HK-2 (cell line): ENCODE measurements around the gene SPRR2D.
"Not testable (repeated sequence)": the region's sequence is repeated elsewhere in the genome, so short reads cannot be mapped to it uniquely, and the experiment has no call there.

Source experiments
- DNase-seq: peaks from one replicate; pipeline ENCODE4 v3.0.0-alpha.2; 2018; ENCODE audit not compliant: unreplicated experiment

Gene SPRR2D

GRCh38 chr1:153040950-153041631, at the start of gene SPRR2D:
Gene SPRR2D (minus strand): TSS chr1:153041120. CDS start chr1:153040346, 774 bp downstream.
- DNase-seq, result no peak

DNA sequence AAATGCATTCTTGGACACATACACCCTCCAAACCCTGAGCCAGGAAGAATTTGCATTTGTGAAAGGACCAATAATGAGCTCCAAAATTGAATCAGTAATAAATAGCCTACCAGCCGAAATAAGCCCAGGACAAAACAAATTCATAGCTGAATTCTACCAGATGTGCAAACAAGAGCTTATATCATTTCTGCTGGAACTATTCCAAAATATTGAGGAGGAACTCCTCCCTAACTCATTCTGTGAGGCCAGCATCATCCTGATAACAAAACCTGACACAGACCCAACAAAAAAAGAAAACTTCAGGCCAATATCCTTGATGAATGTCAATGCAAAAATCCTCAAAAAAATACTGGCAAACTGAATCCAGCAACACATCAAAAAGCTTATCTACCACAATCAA, 46.7 kb upstream of the SPRR2D start:
- DNase-seq, result no peak

- no peak for DNase-seq
Observed at GRCh38 chr1:153081736-153082135, 40.8 kb upstream of the SPRR2D start.

DNA sequence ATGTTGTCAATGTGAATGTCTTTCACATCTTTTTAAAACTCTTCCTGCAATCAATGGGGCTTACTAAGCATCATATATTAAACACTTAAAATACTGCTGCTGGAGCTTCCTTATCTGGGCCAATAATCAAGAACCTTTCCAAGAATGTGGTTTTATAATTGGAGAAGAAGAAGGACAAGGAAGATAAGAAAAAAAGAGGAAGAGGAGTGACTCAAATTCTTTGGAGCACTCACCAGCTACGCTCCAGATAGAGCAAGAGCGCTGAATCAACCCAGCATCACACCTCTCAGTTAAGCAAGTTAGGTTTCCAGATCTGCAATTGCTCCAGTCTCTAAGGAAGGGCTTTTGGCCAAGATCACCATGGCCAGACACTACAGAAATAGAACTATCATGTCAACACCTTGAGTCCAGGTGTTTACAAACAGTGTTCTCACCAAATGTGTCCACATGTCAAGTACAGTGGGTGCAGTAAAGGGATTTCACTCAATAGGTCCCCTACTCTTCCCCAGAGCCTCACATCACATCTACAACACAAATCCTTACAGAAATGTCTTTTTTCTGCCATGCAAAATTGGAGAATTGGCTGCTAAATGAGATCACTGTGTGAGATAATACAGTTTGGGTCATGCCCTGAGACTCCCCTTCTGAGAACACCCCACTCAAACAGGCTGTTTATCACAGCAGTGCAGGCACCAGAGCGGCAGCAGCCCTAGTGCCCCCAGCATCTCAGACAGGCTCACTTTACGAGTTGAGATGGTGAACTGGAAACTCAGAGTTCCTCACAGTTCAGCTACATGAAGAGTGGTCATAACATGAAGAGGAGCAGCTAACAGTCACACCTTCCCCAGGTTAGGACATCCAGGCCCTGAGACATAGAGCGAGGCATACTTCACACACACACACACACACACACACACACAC, 32.1 kb upstream of the SPRR2D start:
- no peak for DNase-seq

DNA sequence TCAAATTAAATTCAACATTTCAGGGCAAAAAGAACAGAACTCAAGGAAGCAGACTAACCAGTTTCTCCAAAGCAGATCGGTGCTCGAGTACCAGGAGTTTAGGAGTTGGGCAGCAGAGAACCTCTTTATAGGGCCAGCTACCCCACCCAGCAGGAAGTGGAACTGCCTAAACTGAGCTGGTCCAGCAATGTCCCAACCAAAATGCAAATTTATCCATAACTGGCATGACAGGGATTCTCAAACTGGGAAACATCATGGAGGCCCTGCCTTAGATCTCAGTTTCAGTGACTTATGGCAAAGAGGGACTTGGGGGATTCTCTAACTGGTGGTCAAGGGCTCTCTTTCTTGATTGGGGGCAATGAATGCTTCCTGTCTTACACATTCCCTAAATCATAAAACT, 30.6 kb upstream of the SPRR2D start, which contains the start of gene SPRR2B:
SPRR2B (minus strand) TSS at position 101 of the 400 bp plus-strand sequence. CDS start 772 bp downstream, outside the sequence.
- no peak for DNase-seq

DNA sequence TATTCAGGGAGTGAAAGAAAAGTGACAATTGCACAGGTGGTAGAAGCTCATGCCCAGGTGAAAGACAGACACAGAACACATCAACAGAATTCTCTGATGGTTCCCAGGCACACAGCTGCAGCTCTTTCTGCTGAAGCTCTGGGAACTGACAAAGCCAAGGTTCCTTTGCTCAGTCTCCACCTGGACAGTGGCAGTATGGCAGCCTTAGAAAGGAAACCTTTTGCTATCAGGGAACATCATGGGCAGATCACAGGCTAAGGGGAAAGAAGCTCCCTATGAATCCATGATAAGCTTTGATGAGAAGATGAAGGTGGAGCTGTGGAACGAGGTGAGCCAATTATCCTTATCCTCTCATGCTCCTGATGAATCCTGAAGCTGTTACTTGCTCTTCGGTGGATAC, 29.3 kb upstream of the SPRR2D start:
- DNase-seq, result no peak

GRCh38 chr1:153058826-153059784, 18.2 kb upstream of the SPRR2D start:
- no peak for DNase-seq

DNA sequence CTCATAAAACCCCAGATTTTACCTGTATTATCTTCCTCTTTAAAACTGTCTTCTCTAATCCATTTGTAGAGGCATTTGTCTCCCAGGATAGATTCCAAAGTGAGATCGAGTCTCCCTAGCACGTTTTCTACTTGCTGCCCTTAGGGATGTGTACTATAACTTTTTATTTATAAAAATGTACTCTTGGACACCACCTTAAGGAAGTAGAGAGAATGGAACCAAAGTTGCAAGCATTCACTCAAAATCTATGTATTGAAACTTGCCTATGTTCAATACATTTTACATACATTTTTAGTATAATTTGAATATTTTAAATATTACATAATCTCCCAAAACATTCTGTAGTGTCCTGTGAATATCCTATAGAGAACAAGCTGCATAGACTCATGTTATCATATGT, 17.2 kb upstream of the SPRR2D start:
- no peak for DNase-seq

DNA sequence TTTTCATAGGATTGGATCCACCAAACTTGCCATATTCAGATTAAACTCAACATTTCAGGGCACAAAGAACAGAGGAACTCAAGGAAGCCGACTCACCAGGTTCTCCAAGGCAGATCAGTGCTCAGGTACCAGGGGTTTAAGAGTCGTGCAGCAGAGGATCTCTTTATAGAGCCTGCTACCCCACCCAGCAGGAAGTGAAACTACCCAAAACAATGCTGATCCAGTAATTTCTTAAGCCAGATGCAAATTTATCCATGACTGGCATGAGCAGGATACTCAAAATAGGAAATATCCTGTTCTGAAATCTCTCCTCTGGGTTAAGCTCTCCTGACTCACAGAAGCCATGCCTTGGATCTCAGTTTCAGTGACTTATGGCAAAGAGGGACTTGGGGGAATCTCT, 16.5 kb upstream of the SPRR2D start, which contains the start of gene SPRR2A:
SPRR2A (minus strand) TSS at position 138 of the 400 bp plus-strand sequence. CDS start 777 bp downstream, outside the sequence.
- no peak for DNase-seq

DNA sequence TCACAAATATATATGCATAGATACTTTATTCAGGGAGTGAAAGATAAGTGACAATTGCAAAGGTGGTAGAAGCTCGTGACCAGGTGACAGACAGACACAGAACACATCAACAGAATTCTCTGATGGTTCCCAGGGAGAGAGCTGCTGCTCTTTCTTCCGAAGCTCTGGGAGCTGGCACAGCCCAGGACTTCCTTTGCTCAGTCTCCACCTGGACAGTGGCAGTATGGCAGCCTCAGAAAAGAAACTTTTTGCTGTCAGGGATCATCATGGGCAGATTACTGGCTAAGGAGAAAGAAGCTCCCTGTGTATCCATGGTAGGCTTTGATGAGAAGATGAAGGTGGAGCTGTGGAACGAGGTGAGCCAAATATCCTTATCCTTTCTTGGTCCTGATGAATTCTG, 15.2 kb upstream of the SPRR2D start:
- not testable (repeated sequence) for DNase-seq

- DNase-seq, result no peak
Observed at GRCh38 chr1:153049211-153049610, 8.3 kb upstream of the SPRR2D start.

DNA sequence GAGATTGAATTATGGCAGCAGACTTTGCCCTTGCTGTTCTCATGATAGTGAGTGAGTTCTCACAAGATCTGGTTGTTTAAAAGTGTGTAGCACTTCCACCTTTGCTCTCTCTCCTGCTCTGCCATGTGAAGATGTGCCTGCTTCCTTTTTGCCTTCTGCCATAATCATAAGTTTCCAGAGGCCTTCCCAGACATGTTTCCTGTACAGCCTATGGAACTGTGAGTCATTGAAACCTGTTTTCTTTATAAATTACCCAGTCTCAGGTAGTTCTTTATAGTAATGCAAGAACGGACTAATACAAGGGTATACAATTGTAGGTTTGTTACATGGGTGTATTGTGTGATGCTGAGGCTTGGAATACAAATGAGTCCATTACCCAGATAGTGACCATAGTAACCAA, 5.7 kb downstream of the SPRR2D start:
- no peak for DNase-seq

DNA sequence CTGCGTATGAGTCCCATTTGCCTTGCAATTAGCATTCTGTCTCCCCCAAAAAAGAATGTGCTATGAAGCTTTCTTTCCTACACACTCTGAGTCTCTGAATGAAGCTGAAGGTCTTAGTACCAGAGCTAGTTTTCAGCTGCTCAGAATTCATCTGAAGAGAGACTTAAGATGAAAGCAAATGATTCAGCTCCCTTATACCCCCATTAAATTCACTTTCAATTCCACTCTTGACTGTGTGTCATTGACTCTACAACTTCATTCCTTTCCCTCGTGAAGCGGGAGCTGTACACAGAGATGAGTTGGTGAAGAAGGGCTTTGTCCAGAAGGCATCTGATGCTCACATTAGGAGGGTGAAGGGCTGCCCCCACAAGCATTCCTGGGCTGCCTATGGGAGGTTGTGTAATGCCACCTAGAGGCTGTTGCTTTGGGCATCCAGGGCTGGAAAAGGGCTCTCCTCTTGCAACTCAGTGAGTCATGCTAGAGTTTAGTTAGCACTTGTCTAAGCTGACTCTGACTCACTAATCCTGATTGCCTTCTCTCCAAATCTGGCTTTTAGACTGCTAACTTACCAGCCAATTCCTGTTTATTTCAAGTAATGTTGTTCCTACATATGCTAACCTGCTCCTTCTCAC, 8.1 kb downstream of the SPRR2D start:
- peak; percentile 57 for DNase-seq

DNA sequence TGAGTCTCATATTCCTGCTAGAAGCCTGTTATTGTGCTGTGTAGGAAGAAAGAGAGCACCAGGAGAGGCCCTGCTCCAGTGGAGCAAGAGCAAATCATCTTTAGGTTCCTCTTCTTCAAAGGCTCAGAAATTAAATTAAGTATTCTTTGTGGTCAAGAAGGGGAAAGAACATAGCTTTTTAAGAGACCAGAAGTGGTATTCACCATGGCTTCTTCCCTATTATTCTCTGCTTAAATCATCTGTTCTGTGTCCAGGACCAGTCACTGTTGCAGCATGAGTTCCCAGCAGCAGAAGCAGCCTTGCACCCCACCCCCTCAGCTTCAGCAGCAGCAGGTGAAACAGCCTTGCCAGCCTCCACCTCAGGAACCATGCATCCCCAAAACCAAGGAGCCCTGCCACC, 8.8 kb downstream of the SPRR2D start:
- DNase-seq, result no peak

- DNase-seq, result no peak
Observed at GRCh38 chr1:153030895-153031294, 10.0 kb downstream of the SPRR2D start, which contains the start of gene SPRR1B. Gene SPRR1B (plus strand): TSS chr1:153031203. CDS start chr1:153032346, 1,143 bp downstream.

- DNase-seq, result no peak
Observed at GRCh38 chr1:153028766-153029165, 12.2 kb downstream of the SPRR2D start.

- no peak for DNase-seq
Observed at GRCh38 chr1:153025797-153026196, 15.1 kb downstream of the SPRR2D start.

DNA sequence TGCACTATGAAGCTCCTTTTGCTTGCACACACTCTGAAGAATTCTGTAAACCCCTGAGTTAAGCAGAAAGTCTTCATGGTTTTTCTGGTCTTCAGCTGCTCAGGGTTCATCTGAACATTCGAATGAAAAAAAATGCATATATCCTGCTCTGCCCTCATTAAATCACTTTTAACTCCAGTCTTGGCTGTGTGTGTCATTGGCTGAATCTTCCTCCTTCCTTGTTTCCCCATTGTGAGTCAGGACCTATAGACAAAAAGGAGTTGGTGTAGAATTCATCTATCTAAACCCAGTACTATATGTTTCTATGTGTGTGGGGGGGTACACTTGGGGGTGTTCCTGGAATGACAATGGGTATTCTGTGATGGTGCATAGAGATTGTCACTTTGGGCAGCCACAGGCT, 16.5 kb downstream of the SPRR2D start:
- DNase-seq, result no peak

DNA sequence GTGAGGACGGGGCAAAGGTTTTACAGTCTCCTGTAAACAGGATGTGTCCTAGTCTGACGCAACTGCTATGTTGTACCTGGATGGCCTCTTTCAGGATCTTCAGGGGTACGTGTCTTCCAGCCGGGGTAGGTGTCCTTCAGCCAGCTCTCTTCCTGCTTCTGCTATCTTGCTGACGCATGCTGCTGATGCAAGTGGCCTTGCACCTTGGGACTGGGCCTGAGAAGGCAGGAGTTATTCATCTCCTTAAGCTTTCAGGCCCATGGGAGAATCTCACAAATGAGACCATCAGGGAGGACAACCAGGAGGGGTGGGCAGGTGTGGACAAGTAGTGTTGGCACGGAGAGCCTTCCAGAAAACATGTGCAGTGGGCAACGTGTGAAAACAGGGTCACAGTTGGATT, 17.8 kb downstream of the SPRR2D start:
- DNase-seq, result no peak

GRCh38 chr1:153022340-153022739, 18.6 kb downstream of the SPRR2D start:
- DNase-seq, result not testable (repeated sequence)

DNA sequence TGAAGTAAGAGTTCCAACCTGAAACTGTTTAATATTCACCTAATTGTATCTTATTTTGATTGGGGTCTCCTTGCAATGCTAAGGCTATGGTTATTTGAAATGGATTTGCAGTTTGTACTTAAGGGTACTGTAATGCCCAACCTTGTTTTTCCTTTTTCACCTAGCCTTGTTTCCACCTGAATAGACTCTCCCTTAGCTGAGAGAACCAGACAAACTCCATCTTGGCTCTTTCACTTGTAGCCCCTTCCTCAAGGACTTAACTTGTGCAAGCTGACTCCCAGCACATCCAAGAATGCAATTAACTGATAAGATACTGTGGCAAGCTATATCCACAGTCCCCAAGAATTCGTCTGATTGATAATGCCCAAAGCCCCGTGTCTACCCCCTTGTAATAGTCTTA, 19.1 kb downstream of the SPRR2D start:
- DNase-seq, result not testable (repeated sequence)
